NCI-H345 treated with DMSO at 0.1 percent for 48 hours (cell line): ENCODE results near the gene ARFGEF3.

Experiments used
- DNase-seq: peaks from one replicate; lab custom pipeline; 2025; ENCODE audit not compliant: unreplicated experiment; lab: John Stamatoyannopoulos, UW

Gene ARFGEF3

DNA sequence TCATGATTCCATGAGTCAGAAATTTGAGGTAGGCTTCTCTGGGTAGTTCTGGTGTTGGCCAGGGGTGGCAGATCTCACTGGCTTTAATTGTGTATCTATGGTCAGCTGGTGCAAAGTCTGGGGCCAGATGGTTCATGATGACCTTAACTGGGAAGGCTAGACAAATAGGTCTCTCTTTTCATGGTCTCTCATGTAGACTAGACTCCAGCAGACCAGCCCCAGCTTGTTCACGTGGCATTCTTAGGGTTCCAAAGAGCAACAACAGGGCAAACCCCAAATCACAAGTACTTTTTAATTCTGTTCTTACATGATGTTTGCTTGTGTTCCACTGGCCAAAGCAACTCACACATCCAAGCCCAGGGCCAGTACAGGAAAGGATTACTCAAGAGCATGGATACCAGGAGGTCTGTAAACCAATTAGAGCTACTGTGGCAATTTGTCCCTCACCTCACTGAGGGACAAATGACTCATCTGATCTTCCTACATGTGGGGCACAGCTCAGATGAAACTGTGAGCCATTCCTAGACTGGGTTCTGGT lies 136.1 kb downstream of the ARFGEF3 start:
- no peak for DNase-seq

DNA sequence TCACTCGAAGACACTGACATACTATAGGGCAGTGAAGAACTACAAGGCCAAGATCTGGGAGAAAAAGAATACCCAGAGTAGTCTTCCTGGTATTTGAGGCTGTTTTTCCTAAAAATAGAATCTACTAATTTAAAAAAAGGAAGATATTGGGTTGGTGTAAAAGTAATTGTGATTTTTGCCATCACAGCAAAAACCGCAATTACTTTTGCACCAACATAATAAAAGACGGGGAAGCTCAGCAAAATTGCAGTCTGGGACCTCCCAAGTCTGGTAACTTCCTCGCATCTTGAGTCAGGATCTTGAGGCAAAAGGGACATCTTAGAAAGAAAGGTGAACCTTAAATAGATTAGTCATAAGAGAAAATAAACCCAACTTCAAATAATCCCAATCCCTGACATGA lies 138.7 kb downstream of the ARFGEF3 start:
- DNase-seq = no peak

DNA sequence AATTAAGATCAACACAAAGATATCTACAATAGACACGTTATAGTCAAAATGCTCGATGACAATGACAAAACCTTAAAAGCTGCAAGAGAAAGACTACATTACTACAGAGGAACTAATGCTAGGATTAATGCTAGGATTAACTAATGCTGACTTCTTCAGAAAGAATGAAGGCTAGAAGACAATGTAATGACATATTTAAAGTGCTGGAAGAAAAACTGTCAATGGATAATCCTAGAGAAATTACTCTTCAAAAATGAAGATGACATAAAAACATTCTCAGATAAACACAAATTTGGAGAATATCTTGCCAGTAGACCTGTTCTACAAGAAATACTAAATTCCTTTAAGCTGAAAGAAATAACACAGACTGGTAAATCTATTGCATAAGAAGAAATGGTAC lies 140.8 kb downstream of the ARFGEF3 start:
- DNase-seq = no peak

DNA sequence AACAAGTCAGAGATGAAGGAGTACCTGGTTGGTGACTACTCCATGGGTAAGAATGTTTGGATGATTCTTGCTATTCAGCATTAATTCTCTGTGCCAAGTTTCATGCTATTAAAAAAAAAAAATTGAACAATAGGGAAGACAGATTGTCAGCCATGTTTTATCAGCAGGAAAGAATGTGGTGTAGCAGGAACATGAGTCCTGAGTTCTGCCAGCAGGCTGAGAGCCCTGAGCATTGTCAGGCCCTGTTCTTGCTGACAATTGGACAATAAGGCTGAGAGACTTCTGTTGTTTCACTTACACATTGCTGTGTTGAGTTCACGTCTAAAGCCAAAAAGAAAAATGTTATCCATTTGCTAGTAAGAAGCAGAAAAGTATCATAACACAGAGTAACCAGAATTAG lies 145.6 kb downstream of the ARFGEF3 start:
- DNase-seq = no peak

DNA sequence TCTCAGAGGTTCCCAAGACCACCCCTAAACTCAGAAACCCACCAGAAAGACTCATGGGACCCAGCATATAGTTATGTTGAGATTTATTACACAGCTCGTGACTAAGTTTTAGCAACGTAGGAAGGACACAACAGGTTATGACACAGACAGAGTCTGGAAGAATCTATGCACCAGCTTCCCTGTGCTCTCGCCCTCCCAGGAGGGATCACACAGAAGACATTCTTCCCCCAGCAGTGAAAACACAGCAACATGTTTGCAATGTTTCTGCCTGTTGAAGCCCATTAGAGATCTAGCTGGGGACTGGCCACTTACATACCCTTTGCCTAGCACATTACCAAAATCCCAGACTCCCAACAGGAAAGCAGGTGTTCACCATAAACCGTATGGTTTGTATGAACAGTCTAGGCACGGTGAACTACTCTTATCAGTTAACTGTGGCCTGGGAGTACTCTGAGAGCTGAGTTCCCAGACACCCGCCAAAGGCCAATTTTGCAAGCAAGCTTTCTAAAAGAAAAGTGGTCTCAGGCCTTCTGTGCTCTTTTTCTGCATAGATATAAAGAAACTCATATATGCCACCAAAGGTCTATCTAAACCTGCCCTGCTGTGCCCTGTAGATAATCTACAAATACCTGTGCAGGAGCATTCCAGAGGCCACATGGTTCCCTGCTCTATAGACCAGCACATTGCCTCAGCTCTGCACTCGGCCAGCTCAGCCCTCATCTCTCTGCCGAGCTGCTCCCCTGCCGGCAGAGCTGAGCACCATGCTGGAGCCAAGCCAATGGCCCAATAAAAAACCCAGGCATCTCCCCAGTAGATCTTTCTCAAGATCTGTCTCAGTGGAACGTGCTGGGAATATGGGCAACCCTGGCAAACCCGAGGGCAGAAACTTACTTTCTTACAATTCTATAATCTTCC lies 146.3 kb downstream of the ARFGEF3 start:
- no peak for DNase-seq

DNA sequence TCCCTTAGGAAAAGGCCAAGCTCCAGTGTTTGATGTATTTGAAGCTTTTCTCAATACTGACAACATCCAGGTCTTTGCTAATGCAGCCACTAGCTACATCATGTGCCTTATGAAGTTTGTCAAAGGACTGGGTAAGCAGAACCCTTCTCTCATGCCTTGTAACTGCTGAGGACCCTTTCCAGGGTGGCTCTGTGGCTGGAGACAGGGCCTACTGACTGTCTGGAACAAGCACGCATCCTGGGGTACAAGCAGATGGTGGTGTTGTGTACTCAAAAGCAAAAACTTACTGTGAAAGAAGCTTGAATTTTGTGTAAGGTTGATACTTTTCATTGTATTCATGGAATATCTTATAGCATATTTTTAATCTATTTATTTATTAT lies 147.0 kb downstream of the ARFGEF3 start:
- no peak for DNase-seq

DNA sequence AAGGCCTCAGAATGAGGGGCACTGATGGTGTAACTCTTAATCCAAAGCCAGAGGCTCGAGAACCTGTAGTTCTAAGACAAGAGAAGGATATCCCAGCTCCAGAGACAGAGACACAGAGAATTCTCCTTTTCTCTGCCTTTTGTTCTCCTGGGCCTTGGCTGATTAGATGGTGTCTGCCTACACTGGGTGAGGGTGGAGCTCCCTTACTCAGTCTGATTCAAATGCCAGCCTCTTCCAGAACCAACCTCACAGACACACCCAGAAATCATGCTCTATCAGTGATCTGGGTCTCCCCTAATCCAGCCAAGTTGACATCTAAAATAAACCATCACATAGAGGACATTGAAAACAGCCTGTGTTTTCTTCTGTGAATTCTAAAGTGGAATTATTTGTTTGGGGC lies 148.0 kb downstream of the ARFGEF3 start:
- DNase-seq = no peak

DNA sequence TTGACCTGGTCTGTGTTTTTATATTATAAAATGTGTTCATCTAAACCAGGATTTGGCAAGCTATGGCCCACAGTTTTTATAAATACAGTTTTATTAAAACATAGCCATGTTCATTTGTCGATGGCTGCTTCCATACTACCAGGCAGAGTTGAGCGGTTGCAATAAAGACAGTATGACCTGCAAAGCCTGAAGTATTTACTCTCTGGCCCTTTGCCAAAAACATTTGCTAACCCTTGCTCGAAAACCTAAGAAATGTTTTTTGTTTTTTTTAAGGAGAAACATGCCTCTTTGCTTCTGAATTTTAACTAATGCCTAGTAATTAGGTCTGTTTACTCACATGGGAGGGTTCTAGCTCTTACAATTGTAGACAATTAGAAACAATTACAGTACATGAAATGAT lies 148.6 kb downstream of the ARFGEF3 start:
- DNase-seq = peak; percentile 49

DNA sequence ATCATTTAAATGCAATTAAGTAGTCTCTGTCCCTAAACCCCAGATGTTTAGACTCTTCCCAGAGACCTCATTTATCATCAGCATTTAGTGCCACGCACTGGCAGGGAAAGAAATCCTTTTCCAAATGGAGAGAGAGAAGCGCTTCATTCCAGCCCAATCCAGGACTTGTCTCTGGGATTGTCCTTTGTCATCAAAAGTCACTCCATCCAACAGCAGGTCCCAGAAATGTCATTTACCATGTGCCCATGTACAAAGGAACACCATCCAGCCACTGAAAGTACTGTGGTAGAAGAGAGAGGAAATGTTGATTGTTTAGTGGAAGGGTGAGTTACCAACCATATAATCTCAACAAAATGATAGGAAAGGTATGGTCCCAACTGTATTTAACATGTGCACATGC lies 149.1 kb downstream of the ARFGEF3 start:
- no peak for DNase-seq

DNA sequence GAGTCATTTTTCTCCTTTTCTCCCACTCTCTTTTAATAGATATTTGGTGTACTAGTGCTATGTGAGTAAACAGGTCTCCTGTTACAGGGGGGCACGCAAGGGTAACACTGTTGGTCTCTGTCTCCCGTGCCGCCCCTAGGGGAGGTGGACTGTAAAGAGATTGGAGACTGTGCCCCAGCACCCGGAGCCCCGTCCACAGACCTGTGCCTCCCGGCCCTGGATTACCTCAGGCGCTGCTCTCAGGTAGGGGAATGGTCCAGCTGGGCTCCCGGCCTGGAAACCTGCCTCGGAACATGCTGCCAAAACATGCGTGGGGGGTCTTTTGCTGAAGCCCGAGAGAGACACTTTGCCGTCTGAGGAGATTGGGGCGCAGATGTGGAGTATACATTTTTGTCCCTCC lies 149.5 kb downstream of the ARFGEF3 start:
- no peak for DNase-seq

DNA sequence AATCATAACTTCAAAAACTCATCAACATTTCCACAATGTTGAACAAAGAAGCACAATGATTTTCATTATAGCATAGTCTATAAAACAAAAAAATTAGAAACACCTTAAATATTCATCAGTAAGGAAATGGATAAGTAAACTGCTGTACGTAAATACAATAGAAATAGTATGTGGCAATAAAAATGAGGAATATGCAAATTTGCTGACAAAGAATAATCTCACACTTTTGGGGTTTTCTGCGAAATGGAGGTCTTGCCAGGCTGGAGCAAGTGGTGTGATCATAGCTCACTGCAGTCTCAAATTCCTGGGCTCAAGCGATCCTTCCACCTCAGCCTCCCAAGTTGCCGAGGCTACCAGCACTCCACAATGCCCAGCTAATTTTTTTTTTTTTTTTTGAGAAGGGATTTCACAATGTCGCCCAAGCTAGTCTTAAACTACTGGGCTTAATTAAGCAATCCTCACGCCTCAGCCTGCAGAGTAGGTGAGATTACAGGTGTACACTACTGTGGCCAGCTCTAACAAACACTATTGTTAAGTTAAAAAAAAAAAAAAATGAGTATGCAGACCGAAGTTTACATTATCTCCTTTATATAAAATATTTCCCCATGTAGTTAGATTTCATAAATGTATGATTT lies 157.1 kb downstream of the ARFGEF3 start:
- no peak for DNase-seq

DNA sequence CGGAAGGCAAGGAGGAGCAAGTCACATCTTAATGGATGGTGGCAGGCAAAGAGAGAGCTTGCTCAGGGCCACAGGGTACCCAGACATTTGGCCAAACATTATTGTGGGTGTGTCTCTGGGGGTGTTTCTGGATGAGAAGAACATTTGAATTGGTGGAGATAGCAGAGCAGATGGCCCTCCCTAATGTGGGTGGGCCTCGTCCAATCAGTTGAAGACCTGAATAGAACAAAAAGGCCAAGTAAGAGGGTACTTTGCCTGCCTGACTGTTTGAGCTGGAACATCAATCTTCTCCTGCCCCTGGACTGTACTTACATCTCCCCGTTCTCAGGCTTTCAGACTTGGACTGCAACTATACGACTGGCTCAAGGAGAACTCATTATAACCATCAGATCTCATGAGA lies 160.2 kb downstream of the ARFGEF3 start:
- DNase-seq = no peak

DNA sequence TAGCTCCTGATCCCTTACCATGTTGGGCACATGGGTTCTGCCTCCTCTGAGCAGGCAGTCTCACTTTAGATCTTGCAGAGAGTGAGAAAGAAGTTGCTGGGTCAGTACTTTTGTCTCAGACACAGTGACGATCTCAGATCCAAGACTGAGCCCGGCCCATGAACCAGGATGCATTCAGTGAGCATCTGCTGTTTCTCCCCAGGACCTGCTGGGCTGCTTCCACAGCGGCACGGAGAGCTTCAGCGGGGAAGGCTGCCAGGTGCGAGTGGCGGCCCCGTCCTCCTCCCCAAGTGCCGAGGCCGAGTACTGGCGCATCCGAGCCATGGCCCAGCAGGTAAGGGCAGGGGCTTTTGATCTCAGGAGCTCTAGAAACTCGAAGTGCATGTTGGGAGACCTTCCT lies 162.1 kb downstream of the ARFGEF3 start:
- no peak for DNase-seq

DNA sequence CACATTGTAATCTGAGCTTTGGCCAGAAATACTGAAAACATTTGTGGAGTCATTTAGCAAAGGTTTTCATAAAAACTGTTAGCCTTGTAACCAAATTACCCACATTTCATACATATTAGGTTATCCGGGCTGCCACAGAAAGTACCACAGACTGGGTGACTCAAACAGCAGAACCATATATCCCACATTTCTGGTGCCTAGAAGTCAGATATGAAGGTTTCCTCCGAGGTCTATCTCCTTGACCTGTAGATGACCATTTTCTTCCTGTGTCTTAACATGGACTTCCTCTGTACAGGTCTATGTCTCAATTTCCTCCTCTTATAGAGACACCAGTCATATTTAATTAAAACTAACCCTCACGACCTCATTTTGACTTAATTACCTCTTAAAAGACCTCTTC lies 166.5 kb downstream of the ARFGEF3 start:
- DNase-seq = no peak

DNA sequence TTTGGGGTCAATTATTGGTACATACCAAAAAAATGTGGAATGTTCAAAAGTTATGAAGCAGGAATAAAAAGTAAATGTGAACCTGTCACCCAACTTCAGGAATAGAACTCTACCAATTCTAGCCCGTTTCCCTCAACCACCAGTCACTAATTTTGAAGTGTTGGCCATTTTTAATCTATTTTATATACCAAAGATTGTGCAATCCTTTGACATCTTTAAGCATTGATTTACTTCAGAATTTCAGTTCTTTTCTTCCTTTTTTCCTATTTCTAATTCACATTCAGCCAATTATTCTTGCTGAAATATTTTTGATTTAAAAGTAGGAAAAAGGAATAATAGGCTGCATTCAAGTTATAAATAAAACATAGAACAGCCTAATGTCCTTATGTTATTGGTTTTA lies 169.0 kb downstream of the ARFGEF3 start:
- no peak for DNase-seq

DNA sequence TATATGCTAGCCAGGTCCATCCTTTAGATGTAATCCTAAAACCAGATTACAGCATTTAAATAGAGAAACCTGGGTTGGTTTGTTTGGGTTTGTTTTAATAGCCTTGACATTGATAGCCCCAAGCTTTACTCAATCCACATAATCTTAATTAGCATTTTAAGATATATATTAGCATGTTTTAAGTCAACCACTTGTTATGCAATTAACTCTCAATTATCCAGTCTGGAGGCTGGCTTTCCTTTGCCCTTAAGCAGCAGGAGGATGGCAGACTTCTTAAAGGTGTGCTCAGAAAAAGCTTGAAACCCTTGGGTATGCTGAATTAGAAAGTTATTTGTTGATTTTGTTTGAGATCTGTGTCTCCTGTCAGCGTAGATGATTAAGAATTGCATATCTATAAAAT lies 169.7 kb downstream of the ARFGEF3 start:
- no peak for DNase-seq

DNA sequence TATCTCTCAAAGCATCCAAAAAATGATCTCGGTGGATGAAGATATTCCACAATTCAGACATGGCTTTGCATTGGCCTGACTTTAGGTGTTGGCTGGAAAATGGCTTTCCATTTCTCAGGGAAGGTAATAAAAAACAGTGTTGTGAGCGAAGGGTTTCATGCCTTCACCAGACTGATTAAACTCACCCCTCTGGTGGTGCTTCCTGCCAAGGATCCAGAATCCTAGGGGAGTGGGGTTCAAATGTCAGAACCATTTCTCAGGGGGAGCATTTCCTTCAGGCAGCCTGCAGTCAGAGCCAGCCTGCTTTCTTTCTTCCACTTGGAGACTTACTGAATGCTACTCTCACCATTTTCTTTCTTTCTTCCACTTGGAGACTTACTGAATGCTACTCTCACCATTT lies 170.2 kb downstream of the ARFGEF3 start:
- DNase-seq = no peak

DNA sequence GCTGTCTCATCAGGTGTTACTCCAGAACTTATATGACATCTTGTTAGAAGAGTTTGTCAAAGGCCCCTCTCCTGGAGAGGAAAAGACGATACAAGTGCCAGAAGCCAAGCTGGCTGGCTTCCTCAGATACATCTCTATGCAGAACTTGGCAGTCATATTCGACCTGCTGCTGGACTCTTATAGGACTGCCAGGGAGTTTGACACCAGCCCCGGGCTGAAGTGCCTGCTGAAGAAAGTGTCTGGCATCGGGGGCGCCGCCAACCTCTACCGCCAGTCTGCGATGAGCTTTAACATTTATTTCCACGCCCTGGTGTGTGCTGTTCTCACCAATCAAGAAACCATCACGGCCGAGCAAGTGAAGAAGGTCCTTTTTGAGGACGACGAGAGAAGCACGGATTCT lies 172.3 kb downstream of the ARFGEF3 start:
- DNase-seq = no peak

DNA sequence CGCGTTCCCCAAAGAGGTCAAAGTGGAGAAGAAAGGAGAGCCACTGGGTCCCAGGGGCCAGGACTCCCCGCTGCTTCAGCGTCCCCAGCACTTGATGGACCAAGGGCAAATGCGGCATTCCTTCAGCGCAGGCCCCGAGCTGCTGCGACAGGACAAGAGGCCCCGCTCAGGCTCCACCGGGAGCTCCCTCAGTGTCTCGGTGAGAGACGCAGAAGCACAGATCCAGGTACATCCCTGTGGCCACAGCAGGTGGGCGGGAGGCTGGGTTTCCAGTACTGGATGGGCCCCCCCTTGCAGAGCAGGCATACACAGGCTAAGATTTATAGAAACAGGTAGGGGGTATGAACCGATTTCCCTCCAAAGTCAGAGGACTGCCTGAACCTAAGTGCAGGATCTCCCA lies 173.2 kb downstream of the ARFGEF3 start:
- no peak for DNase-seq

DNA sequence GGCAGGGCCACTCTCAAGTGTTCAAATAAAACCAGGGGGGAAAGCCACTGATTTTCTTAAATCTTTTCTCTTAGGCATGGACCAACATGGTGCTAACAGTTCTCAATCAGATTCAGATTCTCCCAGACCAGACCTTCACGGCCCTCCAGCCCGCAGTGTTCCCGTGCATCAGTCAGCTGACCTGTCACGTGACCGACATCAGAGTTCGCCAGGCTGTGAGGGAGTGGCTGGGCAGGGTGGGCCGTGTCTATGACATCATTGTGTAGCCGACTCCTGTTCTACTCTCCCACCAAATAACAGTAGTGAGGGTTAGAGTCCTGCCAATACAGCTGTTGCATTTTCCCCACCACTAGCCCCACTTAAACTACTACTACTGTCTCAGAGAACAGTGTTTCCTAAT lies 174.5 kb downstream of the ARFGEF3 start:
- DNase-seq = no peak

DNA sequence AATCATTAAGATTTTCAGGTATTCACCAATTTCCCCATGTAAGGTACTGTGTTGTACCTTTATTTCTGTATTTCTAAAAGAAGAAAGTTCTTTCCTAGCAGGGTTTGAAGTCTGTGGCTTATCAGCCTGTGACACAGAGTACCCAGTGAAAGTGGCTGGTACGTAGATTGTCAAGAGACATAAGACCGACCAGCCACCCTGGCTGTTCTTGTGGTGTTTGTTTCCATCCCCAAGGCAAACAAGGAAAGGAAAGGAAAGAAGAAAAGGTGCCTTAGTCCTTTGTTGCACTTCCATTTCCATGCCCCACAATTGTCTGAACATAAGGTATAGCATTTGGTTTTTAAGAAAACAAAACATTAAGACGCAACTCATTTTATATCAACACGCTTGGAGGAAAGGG lies 175.3 kb downstream of the ARFGEF3 start:
- DNase-seq = no peak

DNA sequence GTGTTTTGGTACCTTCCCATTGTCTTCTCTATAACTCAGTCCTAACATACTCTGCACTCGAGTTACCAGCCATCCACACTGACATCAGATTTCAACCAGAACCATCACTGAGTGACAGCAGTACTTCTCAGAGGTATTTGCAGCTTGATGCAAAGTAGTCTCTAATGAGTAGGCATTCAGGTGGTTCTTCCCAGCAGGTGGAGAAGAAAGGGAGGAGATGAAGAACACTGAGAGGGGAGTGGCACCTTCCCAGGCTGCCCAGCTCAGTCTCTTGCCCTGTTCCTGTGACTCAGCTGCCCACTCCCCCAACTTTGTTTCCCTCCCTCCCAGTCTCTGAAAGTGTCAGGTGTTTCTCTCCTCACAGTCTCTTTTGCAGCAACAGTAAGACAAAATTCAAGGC lies 177.3 kb downstream of the ARFGEF3 start:
- no peak for DNase-seq
